Cardiac muscle cell (in vitro differentiated cells and primary cell): ENCODE data around the gene OGDH. TPM values are rescaled to one million over a fixed set of nuclear protein-coding genes. Genes with fewer than 3 reads are reported as not detected.

Experiments
- DNase-seq, 2 donors: peaks; one replicate each; pipeline versions ENCODE4 v3.0.0 to v3.0.0-alpha.2; 2010 to 2017; ENCODE audit warnings: low read depth in 1 of 2, low spot score in 1 of 2
- H3K27ac ChIP-seq: fragments of 200-600 bp; sonication (generic); 2 replicates; pipeline ENCODE4 v1.5.1; 2016
- H3K27me3 ChIP-seq: fragments of 200-600 bp; sonication (generic); 2 replicates; pipeline ENCODE4 v1.6.0; 2016; ENCODE audit warnings: control low read depth
- H3K36me3 ChIP-seq: fragments of 200-600 bp; sonication (generic); 2 replicates; pipeline ENCODE4 v1.5.1; 2016; ENCODE audit warnings: control low read depth
- H3K4me1 ChIP-seq: fragments of 200-600 bp; sonication (generic); 2 replicates; pipeline ENCODE4 v1.8.1; 2017; ENCODE audit warnings: low read depth, mild to moderate bottlenecking, mixed run types
- H3K4me3 ChIP-seq: fragments of 200-600 bp; sonication (generic); 2 replicates; pipeline ENCODE4 v1.5.1; 2016; ENCODE audit warnings: mild to moderate bottlenecking
- H3K9me3 ChIP-seq: fragments of 200-600 bp; sonication (generic); 2 replicates; pipeline ENCODE4 v1.5.1; 2017; ENCODE audit warnings: low read depth, mild to moderate bottlenecking, control low read depth
- polyA plus RNA-seq: library from polyadenylated mRNA; unstranded; fragments of >200 nt; fragmentation: Nextera tagmentation; extraction: Ambion mirVana; gene quantifications from 2 replicates; pipeline ENCODE4 v1.2.1, GENCODE V29; 2016
- total RNA-seq: library from RNA; depleted of rRNA; stranded (reverse); fragments of >200 nt; gene quantifications from 2 replicates; pipeline ENCODE4 v1.2.3, GENCODE V29; 2016
- TF ChIP-seq, protein P1 (sequence below): IDR thresholded peaks from 2 replicates; pipeline ENCODE4 v1.5.1; 2012; ENCODE audit warnings: low read depth, mild to moderate bottlenecking, low read length

The OGDH gene
- total and polyA plus RNA-seq, 2 experiments from 2014 or later: 71.9 to 111 TPM

DNA sequence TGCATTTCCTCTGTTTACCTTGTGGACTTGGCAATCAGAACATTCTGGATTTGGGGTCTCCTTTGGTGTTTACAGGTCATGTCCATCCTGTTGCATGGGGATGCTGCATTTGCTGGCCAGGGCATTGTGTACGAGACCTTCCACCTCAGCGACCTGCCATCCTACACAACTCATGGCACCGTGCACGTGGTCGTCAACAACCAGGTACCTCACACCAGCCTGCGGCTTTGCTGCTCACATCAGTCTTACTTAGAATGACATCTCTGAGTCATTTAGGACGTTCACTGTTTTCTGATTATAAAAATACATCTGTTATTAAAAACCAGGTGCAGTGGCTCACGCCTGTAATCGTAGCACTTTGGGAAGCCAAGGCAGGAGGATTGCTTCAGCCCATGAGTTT, 75.2 kb downstream of the OGDH start:
- H3K27ac ChIP-seq: no peak overlapping the region
- no peaks in the 10 kb centered on the region for H3K9me3 ChIP-seq
- TF ChIP-seq, protein P1, sequence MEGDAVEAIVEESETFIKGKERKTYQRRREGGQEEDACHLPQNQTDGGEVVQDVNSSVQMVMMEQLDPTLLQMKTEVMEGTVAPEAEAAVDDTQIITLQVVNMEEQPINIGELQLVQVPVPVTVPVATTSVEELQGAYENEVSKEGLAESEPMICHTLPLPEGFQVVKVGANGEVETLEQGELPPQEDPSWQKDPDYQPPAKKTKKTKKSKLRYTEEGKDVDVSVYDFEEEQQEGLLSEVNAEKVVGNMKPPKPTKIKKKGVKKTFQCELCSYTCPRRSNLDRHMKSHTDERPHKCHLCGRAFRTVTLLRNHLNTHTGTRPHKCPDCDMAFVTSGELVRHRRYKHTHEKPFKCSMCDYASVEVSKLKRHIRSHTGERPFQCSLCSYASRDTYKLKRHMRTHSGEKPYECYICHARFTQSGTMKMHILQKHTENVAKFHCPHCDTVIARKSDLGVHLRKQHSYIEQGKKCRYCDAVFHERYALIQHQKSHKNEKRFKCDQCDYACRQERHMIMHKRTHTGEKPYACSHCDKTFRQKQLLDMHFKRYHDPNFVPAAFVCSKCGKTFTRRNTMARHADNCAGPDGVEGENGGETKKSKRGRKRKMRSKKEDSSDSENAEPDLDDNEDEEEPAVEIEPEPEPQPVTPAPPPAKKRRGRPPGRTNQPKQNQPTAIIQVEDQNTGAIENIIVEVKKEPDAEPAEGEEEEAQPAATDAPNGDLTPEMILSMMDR: no peak
- no peaks in the 10 kb centered on the region for H3K4me1 ChIP-seq
- peaks cover 35% of the 10 kb centered on the region for H3K36me3 ChIP-seq
- no peak for DNase-seq
- H3K4me3 ChIP-seq: no peak overlapping the region
- H3K27me3 ChIP-seq: no peaks in the 10 kb centered on the region

DNA sequence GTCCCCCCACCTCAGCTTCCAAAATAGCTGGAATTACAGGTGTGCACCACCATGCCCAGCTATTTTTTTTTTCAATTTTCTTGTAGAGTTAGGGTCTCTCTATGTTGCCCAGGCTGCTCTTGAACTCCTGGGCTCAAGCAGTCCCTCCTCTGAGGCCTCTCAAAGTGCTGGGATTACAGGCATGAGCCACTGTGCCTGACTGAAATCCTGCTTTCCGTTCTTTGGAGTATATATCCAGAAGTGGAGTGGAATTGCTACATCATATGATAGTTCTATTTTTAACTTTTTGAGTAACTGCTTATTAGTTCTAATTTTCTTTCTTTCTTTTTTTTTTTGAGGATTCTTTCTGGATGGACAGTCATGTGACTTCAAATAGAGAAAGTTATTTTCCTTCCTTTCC, 79.3 kb downstream of the OGDH start:
- peaks cover 36% of the 10 kb centered on the region for H3K36me3 ChIP-seq
- DNase-seq: no peak
- H3K27ac ChIP-seq: no peak overlapping the region
- no peak overlapping the region for H3K4me3 ChIP-seq
- no peaks in the 10 kb centered on the region for H3K4me1 ChIP-seq
- no peaks in the 10 kb centered on the region for H3K9me3 ChIP-seq
- H3K27me3 ChIP-seq: no peaks in the 10 kb centered on the region
- TF ChIP-seq, protein P1: no peak

DNA sequence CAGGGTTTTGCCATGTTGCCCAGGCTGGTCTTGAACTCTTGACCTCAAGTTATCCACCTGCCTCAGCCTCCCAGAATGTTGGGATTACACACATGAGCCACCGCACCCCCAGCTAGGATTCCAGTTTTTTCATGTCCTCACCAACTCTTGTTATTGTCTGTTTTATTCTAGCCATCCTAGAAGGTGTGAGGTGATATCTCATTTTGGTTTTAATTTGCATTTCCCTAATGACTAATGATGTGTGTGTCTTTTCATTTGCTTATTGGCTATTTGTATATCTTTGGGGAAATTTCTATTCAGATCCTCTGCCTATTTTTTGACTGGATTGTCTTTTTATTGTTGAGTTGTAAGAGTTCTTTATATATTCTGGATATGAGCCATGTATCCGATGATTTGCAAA, 83.0 kb downstream of the OGDH start:
- H3K36me3 ChIP-seq: peaks cover 32% of the 10 kb centered on the region
- DNase-seq: no peak
- H3K27me3 ChIP-seq: no peaks in the 10 kb centered on the region
- TF ChIP-seq, protein P1: no peak
- H3K9me3 ChIP-seq: no peaks in the 10 kb centered on the region
- H3K27ac ChIP-seq: no peak overlapping the region
- no peaks in the 10 kb centered on the region for H3K4me1 ChIP-seq
- no peak overlapping the region for H3K4me3 ChIP-seq

DNA sequence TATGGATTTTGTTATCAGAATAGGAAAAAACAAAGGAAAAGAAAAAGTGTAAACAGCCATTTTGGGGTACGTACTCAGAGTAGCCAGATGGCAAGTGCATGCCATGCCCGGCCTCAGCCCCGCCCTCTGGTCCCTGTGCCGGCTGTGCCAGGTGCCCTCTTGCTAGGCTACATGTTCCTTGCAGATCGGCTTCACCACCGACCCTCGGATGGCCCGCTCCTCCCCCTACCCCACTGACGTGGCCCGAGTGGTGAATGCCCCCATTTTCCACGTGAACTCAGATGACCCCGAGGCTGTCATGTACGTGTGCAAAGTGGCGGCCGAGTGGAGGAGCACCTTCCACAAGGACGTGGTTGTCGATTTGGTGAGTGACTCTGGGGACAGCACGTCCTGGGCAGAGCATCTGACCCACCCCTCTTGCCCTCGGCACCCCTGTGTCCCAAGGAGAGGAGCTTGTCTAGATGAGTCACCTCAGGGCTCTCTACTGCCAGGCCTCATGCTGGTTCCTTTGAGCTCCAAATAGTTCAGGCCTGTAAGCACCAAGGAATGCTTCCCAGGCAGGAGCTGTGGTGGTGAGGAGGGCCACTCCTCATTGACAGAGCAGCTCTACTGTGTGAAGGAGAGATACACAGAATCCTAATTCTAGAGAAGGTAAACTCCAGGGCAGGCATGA, 87.3 kb downstream of the OGDH start:
- Histone ChIP-seq H3K36me3 (peaks cover 59% of the 10 kb centered on the region), H3K9me3 (no peaks in the 10 kb centered on the region), H3K27ac (no peak overlapping the region), H3K4me3 (no peak overlapping the region), H3K27me3 (no peaks in the 10 kb centered on the region), H3K4me1 (no peaks in the 10 kb centered on the region)
- DNase-seq: no peak
- TF ChIP-seq, protein P1: no peak

DNA sequence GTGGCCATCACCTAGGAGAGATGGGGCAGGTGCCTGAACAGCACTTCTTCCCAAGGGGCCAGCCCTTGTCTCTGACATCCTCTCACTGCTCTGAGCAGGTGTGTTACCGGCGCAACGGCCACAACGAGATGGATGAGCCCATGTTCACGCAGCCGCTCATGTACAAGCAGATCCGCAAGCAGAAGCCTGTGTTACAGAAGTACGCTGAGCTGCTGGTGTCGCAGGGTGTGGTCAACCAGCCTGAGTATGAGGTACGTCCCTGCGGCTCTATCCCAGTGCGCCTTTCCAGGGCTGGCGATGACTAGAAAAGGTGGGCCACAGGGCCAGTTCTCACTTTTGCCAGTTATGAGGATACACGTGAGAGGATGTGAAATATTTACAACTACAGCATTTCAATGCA, 87.9 kb downstream of the OGDH start:
- no peak for DNase-seq
- Histone ChIP-seq H3K36me3 (peaks cover 59% of the 10 kb centered on the region), H3K4me1 (no peaks in the 10 kb centered on the region), H3K27me3 (no peaks in the 10 kb centered on the region), H3K9me3 (no peaks in the 10 kb centered on the region), H3K4me3 (no peak overlapping the region), H3K27ac (no peak overlapping the region)
- TF ChIP-seq, protein P1: no peak
